Measurements from ENCODE around the gene GRIK3.

DNA sequence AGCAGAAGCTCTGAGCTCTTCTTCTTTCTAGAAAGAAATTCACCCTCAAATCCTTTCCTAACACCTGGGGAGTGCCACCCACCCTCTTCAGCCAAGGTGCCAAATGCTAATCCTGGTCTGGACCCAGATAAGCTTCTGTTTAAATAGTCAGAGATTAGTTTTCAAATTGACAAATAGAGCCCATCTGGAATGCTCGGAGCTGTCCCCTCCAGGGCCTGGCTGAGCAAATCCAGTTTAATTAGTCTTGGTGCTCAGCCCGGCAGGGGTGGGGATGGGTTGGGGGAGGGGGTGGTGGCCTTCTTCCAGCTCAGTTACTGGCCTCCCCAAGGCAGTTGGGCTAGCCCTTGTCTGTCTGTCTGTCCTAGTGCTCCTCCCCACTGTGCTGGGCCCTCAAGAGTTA, 269.5 kb downstream of the GRIK3 start:
- TF ChIP-seq, protein P1, sequence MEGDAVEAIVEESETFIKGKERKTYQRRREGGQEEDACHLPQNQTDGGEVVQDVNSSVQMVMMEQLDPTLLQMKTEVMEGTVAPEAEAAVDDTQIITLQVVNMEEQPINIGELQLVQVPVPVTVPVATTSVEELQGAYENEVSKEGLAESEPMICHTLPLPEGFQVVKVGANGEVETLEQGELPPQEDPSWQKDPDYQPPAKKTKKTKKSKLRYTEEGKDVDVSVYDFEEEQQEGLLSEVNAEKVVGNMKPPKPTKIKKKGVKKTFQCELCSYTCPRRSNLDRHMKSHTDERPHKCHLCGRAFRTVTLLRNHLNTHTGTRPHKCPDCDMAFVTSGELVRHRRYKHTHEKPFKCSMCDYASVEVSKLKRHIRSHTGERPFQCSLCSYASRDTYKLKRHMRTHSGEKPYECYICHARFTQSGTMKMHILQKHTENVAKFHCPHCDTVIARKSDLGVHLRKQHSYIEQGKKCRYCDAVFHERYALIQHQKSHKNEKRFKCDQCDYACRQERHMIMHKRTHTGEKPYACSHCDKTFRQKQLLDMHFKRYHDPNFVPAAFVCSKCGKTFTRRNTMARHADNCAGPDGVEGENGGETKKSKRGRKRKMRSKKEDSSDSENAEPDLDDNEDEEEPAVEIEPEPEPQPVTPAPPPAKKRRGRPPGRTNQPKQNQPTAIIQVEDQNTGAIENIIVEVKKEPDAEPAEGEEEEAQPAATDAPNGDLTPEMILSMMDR (conservative IDR thresholded peaks at IDR 0.05), result no peak
- no peak for TF ChIP-seq ZFX (IDR thresholded peaks at IDR 0.05)
